Measurements from ENCODE around the gene MAP6.

Gene MAP6

DNA sequence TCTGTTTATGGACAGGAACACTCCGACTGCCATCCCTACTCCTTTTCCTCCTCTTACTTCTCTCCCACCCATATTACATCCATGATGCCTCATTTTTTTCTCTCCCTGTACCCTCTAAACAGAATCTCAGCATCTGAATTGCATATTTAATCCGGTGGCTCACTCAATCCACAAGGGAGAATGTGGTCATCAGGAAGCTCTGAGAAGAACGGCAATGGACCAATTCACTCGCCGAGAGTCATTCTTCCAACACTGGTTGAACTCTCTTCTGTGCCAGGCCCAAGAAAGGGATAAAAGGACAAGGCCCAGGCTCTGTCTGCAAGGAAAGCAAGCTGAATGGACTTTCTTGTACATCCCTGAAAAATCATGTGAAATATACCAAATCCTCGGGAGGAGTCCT lies 15.9 kb downstream of the MAP6 start:
- TF ChIP-seq MYC (IDR thresholded peaks at IDR 0.05; ENCODE audit: low read depth, low read length) (no peak), POLR2A (IDR thresholded peaks at IDR 0.05; ENCODE audit: extremely low read depth, insufficient read length) (no peak)
- TF ChIP-seq, protein P1, sequence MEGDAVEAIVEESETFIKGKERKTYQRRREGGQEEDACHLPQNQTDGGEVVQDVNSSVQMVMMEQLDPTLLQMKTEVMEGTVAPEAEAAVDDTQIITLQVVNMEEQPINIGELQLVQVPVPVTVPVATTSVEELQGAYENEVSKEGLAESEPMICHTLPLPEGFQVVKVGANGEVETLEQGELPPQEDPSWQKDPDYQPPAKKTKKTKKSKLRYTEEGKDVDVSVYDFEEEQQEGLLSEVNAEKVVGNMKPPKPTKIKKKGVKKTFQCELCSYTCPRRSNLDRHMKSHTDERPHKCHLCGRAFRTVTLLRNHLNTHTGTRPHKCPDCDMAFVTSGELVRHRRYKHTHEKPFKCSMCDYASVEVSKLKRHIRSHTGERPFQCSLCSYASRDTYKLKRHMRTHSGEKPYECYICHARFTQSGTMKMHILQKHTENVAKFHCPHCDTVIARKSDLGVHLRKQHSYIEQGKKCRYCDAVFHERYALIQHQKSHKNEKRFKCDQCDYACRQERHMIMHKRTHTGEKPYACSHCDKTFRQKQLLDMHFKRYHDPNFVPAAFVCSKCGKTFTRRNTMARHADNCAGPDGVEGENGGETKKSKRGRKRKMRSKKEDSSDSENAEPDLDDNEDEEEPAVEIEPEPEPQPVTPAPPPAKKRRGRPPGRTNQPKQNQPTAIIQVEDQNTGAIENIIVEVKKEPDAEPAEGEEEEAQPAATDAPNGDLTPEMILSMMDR (IDR thresholded peaks at IDR 0.05; ENCODE audit: low read depth, low read length): no peak
- TF ChIP-seq, protein P2, sequence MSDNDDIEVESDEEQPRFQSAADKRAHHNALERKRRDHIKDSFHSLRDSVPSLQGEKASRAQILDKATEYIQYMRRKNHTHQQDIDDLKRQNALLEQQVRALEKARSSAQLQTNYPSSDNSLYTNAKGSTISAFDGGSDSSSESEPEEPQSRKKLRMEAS (IDR thresholded peaks at IDR 0.05; ENCODE audit: low read depth, low read length): no peak
- no peak overlapping the region for H3K4me3 ChIP-seq (ENCODE audit: low read depth, low read length)
- no peak for DNase-seq (ENCODE audit: low read depth)

DNA sequence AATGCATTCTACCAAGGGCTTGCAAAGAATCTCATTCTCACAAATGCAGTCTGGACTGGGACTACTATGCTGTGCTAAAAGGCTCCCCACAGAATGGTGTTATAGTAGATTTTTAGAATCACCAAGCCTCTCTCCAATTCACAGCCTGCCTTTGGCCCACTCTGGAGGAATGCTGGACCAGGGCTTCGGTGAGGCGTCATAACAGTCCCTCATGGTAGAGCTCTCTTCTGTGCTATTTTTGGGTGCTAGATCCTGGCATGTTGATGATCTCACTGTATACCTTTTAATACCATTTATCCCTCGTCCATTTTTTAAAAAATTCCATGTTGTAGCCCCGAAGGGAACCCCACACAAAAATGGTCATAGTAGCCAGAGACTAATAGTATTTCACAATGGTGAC lies 17.6 kb downstream of the MAP6 start:
- no peak for TF ChIP-seq POLR2A (IDR thresholded peaks at IDR 0.05; ENCODE audit: extremely low read depth, insufficient read length)
- TF ChIP-seq, protein P2 (IDR thresholded peaks at IDR 0.05; ENCODE audit: low read depth, low read length): no peak
- no peak for TF ChIP-seq MYC (IDR thresholded peaks at IDR 0.05; ENCODE audit: low read depth, low read length)
- TF ChIP-seq, protein P1 (IDR thresholded peaks at IDR 0.05; ENCODE audit: low read depth, low read length): no peak
- no peak for DNase-seq (ENCODE audit: low read depth)
- no peak overlapping the region for H3K4me3 ChIP-seq (ENCODE audit: low read depth, low read length)

DNA sequence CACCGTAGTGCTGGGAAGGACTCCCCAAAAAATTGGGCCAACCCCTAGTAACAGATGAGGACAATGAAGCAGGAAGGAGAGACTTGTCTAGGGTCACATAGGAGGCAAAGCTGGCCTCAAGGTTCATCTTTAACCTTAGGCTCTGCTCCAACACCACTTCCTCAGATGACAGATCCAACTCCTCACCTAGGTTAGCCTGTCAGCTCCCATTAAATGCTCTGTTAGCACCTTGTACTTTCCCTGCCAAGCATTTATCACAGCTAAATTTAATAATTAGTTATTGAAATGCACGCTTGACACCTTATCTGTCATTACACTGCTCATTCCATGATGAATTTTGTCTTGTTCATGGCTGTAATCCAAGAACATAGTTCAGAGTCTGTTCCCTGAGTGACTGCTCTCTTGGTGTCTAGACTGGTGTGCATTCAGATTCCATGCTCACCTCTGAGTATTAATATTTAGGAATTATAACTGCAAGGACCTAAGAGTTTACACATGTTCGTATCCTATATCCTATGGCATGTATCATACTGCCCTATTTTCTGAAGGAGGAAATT lies 18.6 kb downstream of the MAP6 start:
- DNase-seq (ENCODE audit: low read depth): no peak
- H3K4me3 ChIP-seq (ENCODE audit: low read depth, low read length): no peak overlapping the region
- TF ChIP-seq POLR2A (IDR thresholded peaks at IDR 0.05; ENCODE audit: extremely low read depth, insufficient read length) (no peak), MYC (IDR thresholded peaks at IDR 0.05; ENCODE audit: low read depth, low read length) (no peak)

DNA sequence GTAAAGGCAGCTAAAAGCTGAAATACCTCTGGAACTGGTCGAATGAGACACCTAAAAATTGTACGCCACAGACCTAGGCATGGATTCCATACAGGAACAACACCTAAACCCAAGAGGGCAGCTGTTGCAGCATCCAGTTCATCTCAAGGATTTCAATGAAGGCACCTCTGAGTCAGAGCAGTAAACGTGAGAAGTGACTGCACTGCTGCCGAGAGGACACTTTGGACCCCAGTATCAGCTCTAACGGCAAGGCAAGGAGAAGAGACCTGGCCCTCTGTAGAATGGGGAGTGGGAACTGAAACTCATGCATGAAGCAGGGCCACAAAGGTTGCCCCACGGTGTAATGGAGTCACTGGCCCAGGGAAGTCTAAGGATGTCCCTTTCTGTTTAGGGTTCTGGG lies 23.9 kb downstream of the MAP6 start:
- DNase-seq (ENCODE audit: low read depth): no peak
- H3K4me3 ChIP-seq (ENCODE audit: low read depth, low read length): no peak overlapping the region
- TF ChIP-seq MYC (IDR thresholded peaks at IDR 0.05; ENCODE audit: low read depth, low read length): no peak
- TF ChIP-seq, protein P2 (IDR thresholded peaks at IDR 0.05; ENCODE audit: low read depth, low read length): no peak
- TF ChIP-seq, protein P1 (IDR thresholded peaks at IDR 0.05; ENCODE audit: low read depth, low read length): no peak
- no peak for TF ChIP-seq POLR2A (IDR thresholded peaks at IDR 0.05; ENCODE audit: extremely low read depth, insufficient read length)

DNA sequence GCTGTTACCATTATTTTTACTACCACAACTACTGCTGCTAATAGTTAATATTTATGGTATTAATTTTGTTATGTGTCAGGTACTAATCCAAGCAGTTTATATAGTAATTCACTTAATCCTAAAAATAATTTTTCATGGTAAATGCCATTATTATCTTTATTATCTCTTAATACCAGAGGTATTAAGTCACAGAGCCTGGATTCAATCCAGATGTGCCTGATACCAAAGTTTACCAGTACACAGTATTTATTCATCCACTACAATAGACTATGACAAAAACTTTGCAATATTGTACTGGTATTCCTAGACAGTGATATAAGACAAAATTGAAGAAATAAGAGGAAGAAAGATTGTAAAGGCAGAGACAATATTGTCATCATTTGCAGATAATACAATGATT lies 24.5 kb downstream of the MAP6 start:
- TF ChIP-seq, protein P1 (IDR thresholded peaks at IDR 0.05; ENCODE audit: low read depth, low read length): no peak
- TF ChIP-seq, protein P2 (IDR thresholded peaks at IDR 0.05; ENCODE audit: low read depth, low read length): no peak
- no peak for TF ChIP-seq MYC (IDR thresholded peaks at IDR 0.05; ENCODE audit: low read depth, low read length)
- TF ChIP-seq POLR2A (IDR thresholded peaks at IDR 0.05; ENCODE audit: extremely low read depth, insufficient read length): no peak
- DNase-seq (ENCODE audit: low read depth): no peak
- no peak overlapping the region for H3K4me3 ChIP-seq (ENCODE audit: low read depth, low read length)

DNA sequence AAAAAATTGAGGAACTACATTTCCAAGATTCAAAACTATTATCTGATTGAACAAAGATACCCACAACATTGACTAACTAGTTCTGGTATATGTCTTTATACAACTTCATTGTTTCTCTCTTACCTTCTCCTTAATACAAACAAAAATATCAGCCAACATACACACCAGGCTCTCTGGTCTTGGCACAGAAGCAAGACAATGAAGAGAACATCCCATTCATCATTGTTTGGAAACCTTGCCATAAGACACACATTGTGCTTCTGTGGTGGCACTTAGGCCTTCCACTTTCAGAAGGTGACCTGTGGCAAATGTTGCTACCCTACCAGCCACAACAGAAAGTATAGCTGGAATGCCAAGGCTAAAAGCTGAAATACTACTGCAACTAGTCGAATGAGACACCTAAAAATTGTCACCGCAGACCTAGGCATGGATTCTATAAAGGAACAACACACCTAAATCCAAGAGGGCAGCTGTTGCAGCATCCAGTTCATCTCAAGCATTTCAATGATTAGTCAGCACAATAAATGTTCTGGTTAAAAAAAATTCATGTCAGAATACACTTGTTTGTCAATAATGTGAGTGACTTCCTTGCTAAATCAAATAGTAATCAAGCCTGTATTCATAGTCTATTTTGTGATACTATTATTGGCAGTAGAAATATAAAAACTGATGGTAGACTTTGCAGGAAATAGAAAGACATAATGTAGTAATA lies 26.3 kb downstream of the MAP6 start:
- no peak overlapping the region for H3K4me3 ChIP-seq (ENCODE audit: low read depth, low read length)
- DNase-seq (ENCODE audit: low read depth): no peak
- TF ChIP-seq POLR2A (IDR thresholded peaks at IDR 0.05; ENCODE audit: extremely low read depth, insufficient read length): no peak
- TF ChIP-seq MYC (IDR thresholded peaks at IDR 0.05; ENCODE audit: low read depth, low read length): no peak
- TF ChIP-seq, protein P2 (IDR thresholded peaks at IDR 0.05; ENCODE audit: low read depth, low read length): no peak
- TF ChIP-seq, protein P1 (IDR thresholded peaks at IDR 0.05; ENCODE audit: low read depth, low read length): no peak

All from NB4 (cell line).